ENCODE results near the gene MAT2A. TPM values are rescaled to one million over a fixed set of nuclear protein-coding genes. Genes with fewer than 3 reads are reported as not detected.
"Not testable (repeated sequence)": the region's sequence is repeated elsewhere in the genome, so short reads cannot be mapped to it uniquely, and the experiment has no call there.

MAT2A gene
- total RNA-seq, 1 donor: 161 TPM

- no peak for DNase-seq (ENCODE audit: low read depth)
- TF ChIP-seq, protein P1, sequence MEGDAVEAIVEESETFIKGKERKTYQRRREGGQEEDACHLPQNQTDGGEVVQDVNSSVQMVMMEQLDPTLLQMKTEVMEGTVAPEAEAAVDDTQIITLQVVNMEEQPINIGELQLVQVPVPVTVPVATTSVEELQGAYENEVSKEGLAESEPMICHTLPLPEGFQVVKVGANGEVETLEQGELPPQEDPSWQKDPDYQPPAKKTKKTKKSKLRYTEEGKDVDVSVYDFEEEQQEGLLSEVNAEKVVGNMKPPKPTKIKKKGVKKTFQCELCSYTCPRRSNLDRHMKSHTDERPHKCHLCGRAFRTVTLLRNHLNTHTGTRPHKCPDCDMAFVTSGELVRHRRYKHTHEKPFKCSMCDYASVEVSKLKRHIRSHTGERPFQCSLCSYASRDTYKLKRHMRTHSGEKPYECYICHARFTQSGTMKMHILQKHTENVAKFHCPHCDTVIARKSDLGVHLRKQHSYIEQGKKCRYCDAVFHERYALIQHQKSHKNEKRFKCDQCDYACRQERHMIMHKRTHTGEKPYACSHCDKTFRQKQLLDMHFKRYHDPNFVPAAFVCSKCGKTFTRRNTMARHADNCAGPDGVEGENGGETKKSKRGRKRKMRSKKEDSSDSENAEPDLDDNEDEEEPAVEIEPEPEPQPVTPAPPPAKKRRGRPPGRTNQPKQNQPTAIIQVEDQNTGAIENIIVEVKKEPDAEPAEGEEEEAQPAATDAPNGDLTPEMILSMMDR (IDR thresholded peaks at IDR 0.05; ENCODE audit: insufficient read depth, low read length): no peak
These were observed 49.3 kb downstream of the MAT2A start for GRCh38 chr2:85588236-85588635.

GRCh38 chr2:85588645-85589044 is 49.7 kb downstream of the MAT2A start:
- no peak for DNase-seq (ENCODE audit: low read depth)
- no peak overlapping the region for H3K4me3 ChIP-seq (ENCODE audit: low read depth, low read length)
- TF ChIP-seq, protein P1 (IDR thresholded peaks at IDR 0.05; ENCODE audit: insufficient read depth, low read length): no peak

More at GRCh38 chr2:85588236-85588635, 49.3 kb downstream of the MAT2A start:
- H3K4me3 ChIP-seq (ENCODE audit: low read depth, low read length): no peak overlapping the region

DNA sequence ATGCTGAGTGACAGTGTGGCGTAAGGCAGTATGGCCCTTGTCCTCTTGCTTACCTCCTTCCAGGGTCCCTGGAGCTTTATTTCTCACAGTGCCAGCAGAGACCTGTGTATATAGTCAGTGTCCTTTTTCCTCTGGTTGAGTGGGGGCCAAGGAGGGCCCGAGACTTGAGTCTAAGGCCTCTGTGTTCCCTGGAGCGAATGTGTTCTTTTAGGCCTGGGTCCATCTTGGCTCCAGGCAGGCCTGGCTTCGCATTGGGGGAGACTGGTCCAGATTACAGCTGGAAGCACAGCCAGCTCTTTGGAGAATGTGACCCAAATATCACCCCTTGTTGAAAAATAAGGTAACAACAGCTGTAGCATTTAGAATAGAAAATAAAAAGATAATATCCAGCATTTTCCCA is 50.2 kb downstream of the MAT2A start:
- no peak overlapping the region for H3K4me3 ChIP-seq (ENCODE audit: low read depth, low read length)
- TF ChIP-seq, protein P1 (IDR thresholded peaks at IDR 0.05; ENCODE audit: insufficient read depth, low read length): no peak
- DNase-seq (ENCODE audit: low read depth): no peak

GRCh38 chr2:85589982-85590791 is 51.2 kb downstream of the MAT2A start:
- TF ChIP-seq, protein P1 (IDR thresholded peaks at IDR 0.05; ENCODE audit: insufficient read depth, low read length): no peak
- DNase-seq (ENCODE audit: low read depth): peak; percentile 100
- no peak overlapping the region for H3K4me3 ChIP-seq (ENCODE audit: low read depth, low read length)

DNA sequence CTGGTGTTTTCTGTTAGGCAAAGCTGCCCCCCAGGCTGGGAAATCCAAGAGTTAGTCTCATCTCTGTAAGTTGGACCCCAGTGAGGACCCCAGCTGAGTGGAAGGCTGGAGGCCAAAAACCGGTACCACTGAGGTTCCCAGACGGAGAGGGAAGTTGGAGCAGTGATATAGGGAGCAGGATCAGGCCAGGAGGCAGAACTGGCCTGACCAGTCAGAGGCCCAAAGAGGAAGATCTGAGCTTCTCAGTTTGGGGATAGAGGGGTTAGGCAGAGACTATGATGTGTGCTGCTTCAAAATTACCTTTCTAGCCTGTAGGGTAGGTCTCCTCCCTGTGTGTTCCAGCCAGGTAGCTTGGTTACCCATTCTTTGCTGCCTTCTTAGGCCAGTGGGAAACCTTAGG is 52.0 kb downstream of the MAT2A start:
- no peak for DNase-seq (ENCODE audit: low read depth)
- TF ChIP-seq, protein P1 (IDR thresholded peaks at IDR 0.05; ENCODE audit: insufficient read depth, low read length): no peak
- H3K4me3 ChIP-seq (ENCODE audit: low read depth, low read length): peak overlapping the region; percentile 5

DNA sequence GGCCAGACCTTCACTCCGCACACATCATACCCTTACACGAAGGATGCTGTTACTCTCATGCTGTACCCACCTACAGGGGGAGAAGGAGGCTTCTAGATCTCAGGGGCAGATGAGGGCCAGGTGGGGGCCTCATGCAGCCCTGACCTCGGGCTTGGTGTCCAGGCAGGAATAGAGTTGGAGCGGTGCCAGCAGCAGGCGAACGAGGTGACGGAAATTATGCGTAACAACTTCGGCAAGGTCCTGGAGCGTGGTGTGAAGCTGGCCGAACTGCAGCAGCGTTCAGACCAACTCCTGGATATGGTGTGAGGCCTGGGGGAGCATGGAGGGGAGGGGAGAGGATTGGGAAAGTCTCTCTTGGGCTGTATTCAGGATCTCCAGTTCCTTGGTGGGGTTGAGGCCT is 52.6 kb downstream of the MAT2A start:
- TF ChIP-seq, protein P1 (IDR thresholded peaks at IDR 0.05; ENCODE audit: insufficient read depth, low read length): no peak
- DNase-seq (ENCODE audit: low read depth): no peak
- no peak overlapping the region for H3K4me3 ChIP-seq (ENCODE audit: low read depth, low read length)

GRCh38 chr2:85592299-85592698 is 53.3 kb downstream of the MAT2A start:
- not testable (repeated sequence) for DNase-seq (ENCODE audit: low read depth); H3K4me3 ChIP-seq (ENCODE audit: low read depth, low read length)
